ENCODE data around the gene C3orf62.
A peak's percentile ranks its signal among the peaks of the same experiment; 100 is the strongest.
"Not testable (repeated sequence)": the region's sequence is repeated elsewhere in the genome, so short reads cannot be mapped to it uniquely, and the experiment has no call there.

Gene C3orf62

GRCh38 chr3:49269443-49270155 lies 7.4 kb downstream of the C3orf62 start:
- DNase-seq (ENCODE audit: low read depth, low spot score) = no peak

- DNase-seq (ENCODE audit: low read depth, low spot score) = no peak
These were observed 10.5 kb downstream of the C3orf62 start for GRCh38 chr3:49266410-49267095.

- DNase-seq (ENCODE audit: low read depth, low spot score) = no peak
These were observed 11.2 kb downstream of the C3orf62 start for GRCh38 chr3:49265661-49266386.

GRCh38 chr3:49263159-49263889 lies 13.7 kb downstream of the C3orf62 start:
- no peak for DNase-seq (ENCODE audit: low read depth, low spot score)

- DNase-seq (ENCODE audit: low read depth, low spot score) = no peak
These were observed 16.2 kb downstream of the C3orf62 start for GRCh38 chr3:49260806-49261324.

- no peak for DNase-seq (ENCODE audit: low read depth, low spot score)
These were observed 19.8 kb downstream of the C3orf62 start for GRCh38 chr3:49257187-49257586.

- DNase-seq (ENCODE audit: low read depth, low spot score) = peak; percentile 18
These were observed 21.1 kb downstream of the C3orf62 start for GRCh38 chr3:49255718-49256511.

GRCh38 chr3:49255112-49255511 lies 21.9 kb downstream of the C3orf62 start:
- peak; percentile 44 for DNase-seq (ENCODE audit: low read depth, low spot score)

GRCh38 chr3:49253512-49253911 lies 23.5 kb downstream of the C3orf62 start:
- DNase-seq (ENCODE audit: low read depth, low spot score) = no peak

- peak; percentile 5 for DNase-seq (ENCODE audit: low read depth, low spot score)
These were observed 28.2 kb downstream of the C3orf62 start for GRCh38 chr3:49248840-49249227.

GRCh38 chr3:49244581-49245205 lies 32.3 kb downstream of the C3orf62 start:
- peak; percentile 85 for DNase-seq (ENCODE audit: low read depth, low spot score)

- not testable (repeated sequence) for DNase-seq (ENCODE audit: low read depth, low spot score)
These were observed 36.9 kb downstream of the C3orf62 start for GRCh38 chr3:49240091-49240490.

- DNase-seq (ENCODE audit: low read depth, low spot score) = peak; percentile 86
These were observed 38.5 kb downstream of the C3orf62 start for GRCh38 chr3:49238274-49239127.

GRCh38 chr3:49237344-49237743 lies 39.7 kb downstream of the C3orf62 start:
- no peak for DNase-seq (ENCODE audit: low read depth, low spot score)

GRCh38 chr3:49236226-49236625 lies 40.8 kb downstream of the C3orf62 start:
- DNase-seq (ENCODE audit: low read depth, low spot score) = no peak

- DNase-seq (ENCODE audit: low read depth, low spot score) = not testable (repeated sequence)
These were observed 48.2 kb downstream of the C3orf62 start for GRCh38 chr3:49228817-49229216.

- no peak for DNase-seq (ENCODE audit: low read depth, low spot score)
These were observed 55.0 kb downstream of the C3orf62 start for GRCh38 chr3:49222002-49222401.

- DNase-seq (ENCODE audit: low read depth, low spot score) = not testable (repeated sequence)
These were observed 56.0 kb downstream of the C3orf62 start for GRCh38 chr3:49220985-49221563.

GRCh38 chr3:49219132-49219531 lies 57.9 kb downstream of the C3orf62 start:
- no peak for DNase-seq (ENCODE audit: low read depth, low spot score)
